Embryonic facial prominence (tissue), 1 donor: Measurements from ENCODE around the gene MRPL47.
"Not testable (repeated sequence)": the region's sequence is repeated elsewhere in the genome, so short reads cannot be mapped to it uniquely, and the experiment has no call there.

Source experiments
- DNase-seq: peaks from one replicate; pipeline ENCODE4 v3.0.0-alpha.2; 2016; ENCODE audit errors: extremely low spot score

MRPL47 gene

DNA sequence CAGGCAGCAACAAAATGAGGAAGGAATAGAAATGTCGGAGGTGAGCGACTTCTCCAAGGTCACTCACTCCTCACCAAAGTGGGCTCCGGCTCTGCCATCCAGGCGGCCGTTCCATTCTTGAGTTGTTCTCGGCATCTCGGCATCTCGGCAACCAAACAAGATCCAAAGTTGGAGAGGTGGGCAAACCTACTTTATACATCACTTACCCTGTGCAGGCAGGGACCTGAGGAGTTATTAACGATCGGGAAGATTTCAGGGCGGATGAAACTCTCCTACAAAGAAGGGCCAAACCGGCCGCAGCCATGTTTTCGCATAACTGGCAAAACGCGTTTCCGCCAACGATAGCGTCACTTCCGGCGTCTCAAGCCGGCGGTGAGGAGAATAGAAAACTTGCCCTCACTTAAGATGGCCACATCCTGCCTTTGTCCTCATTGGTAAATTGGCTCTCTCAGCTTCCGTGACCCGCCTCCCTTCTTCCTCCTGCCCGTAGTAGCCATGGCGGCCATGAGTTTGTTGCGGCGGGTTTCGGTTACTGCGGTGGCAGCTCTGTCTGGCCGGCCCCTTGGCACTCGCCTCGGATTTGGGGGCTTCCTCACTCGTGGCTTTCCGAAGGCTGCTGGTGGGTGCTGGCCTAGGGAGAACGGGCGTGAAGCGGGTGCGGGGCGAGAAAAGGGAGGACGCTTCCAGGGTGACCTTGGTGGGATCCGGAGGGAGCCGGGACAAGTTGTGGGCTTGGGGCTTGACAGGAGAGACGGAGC is at the start of gene MRPL47, which contains the start of gene NDUFB5:
MRPL47 (minus strand) TSS at position 318 of the 758 bp plus-strand sequence; CDS start at position 304, 14 bp downstream.
NDUFB5 (plus strand) TSS at position 474 of the 758 bp plus-strand sequence; CDS start at position 496, 22 bp downstream.
- DNase-seq = peak; percentile 98

DNA sequence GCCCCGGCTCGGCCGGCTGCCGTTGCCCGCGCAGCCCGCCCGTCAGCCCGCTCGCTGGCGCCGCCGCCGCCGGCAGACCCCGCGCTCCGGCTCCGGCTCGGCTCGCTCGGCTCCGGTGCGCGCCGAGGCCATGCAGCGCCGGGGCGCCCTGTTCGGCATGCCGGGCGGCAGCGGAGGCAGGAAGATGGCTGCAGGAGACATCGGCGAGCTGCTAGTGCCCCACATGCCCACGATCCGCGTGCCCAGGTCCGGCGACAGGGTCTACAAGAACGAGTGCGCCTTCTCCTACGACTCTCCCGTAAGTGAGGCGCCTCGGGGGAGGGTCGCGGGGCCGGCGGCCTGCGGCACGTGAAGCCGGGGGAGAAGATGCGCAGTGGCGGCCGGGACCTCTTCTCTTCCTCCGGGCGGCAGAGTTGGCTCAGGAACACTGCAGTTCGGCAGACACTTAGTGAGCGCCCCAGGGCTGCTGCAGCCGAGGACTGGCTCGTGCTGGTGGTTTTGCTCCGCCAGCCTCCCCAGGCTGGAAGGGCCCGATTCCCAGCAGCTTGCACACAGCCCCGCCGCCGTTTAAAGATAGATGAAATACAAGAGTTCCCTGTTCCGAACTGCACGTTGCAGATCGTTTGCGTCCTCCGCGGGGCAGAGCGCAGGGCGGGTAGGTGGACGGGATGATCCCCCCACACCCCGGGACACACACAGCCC is 48.8 kb upstream of the MRPL47 start:
- peak; percentile 50 for DNase-seq

DNA sequence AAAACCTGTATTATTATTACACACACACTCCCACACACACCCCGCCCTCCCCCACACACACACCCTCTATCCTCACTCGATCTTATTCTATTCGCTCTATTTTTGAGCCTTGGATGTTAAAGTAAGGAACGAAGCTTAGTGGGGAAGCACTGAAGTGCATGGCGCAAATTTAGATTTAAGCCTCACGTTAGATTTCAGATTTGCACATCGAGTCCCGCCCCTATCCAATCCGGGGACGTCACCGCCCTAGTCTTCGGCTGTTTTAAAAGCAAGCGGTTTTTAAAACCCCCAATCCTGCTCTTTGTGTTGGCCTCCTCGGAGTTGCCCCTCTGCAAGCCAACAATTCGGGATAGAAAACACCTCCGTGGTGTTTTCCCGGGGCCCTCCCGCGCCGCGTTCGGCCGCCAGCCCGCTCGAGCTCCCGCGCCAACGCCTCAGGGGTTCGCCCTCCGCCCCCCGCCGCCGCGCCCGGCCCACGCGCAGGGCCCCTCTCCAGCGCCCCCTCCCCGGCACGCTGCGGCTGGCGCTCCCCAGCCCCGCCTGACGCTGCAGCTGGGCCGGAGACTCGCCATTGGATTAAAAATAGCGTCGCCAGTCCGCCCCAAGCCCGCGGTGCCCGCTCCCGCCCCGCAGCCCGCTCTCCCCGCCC is 48.1 kb upstream of the MRPL47 start, which contains the start of gene USP13:
USP13 (plus strand) TSS at position 594 of the 649 bp plus-strand sequence. CDS start 186 bp downstream, outside the sequence.
- peak; percentile 63 for DNase-seq

DNA sequence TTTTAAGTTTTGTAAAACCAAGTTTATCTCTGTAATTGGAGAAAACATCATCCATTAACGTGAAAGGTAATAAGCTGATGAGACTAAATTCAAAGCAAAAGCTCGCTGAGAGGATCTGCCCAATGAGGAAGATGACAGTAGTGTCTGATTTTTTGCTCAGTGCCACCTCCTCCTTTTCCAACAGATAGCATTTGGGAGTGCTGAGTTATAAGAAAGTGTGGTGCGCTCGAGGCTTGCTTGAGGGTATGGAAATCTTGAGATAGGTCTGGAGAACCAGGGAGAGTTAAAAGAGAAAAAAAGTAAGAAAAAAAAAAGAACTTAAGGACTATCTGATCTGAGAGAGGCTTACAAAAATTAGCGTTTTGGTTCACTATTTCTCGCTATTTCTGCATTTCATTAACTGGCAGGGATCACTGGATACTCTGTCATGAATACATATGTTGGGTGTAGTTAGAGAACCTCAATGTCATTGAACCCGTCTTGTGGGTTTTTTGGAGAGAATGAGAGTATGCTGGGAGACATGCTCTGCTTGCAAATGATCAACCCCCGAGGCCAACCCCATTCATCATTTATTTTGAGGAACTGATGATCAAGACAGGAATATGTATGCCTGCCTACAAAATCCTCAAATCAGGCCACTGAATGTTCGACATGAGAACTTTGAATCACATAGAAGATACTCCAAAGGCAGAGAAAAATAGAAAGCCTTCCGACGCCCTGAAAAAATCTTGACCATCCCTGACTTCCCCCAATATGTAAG is 47.4 kb upstream of the MRPL47 start:
- DNase-seq = no peak

DNA sequence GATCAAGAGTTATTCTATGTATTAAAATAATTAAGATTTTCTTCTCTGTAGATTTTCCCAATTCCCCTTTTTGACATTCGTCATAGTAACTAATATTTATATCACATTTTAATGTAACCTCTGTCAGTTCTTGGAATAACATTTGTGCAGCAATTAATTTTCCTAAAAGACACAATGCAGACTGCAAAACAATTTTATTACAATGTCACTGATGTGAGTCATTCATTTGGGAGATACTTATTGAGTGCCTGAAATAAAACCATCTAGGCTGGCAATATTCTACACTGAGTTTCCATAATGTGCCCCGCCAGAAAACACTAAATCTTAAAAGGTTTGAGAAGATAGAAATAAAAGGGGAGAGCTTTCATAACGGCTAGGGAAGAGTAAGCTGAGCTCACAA is 41.7 kb upstream of the MRPL47 start:
- no peak for DNase-seq

DNA sequence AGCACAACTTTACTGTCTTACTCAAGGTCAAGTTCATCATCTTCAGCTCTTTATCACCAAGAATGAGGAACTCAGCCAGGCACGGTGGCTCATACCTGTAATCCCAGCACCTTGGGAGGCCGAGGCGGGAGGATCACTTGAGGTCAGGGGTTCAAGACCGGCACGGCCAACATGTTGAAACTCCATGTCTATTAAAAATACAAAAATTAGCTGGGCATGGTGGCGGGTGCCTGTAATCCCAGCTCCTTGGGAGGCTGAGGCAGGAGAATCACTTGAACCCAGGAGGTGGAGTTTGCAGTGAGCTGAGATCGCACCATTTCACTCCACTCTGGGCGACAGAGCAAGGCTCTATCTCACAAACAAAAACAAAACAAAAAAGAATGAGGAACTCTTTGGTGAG is 39.4 kb upstream of the MRPL47 start:
- DNase-seq = not testable (repeated sequence)

DNA sequence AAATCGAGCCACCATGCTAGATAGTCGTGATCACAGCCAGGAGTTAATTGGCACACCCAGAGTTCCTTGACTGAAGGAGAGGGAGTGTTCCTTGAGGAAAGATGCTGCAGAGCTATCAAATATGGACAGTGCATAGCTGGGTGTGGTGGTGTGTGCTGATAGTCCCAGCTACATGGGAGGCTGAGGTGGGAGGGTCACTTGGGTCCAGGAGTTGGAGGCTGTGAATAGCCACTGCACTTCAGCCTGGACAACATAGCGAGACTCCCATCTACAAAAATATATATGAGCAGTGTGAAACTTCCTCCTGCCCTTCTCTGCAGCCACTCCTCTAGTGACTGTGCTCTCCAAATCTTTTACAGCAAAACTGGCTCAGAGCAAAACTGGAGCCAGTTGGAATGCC is 38.4 kb upstream of the MRPL47 start:
- no peak for DNase-seq

DNA sequence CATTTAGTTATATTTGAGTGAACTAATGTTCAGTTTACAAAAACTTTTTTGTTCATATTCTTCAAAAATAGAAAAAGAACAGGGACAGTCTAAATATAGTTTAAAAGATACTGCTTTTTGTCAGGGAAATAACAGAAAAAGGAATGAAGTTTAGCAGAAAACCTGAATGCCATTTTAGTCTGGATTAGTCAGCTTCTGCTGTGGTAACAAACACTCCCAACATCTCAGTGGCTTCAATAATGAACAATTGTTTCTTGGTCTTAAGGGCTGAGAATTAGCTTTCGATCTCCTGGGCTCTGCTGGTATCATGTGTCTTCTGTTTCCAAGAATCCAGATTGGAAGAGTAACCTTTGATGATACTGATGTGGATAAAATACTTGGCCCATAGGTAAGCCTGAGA is 36.0 kb upstream of the MRPL47 start:
- DNase-seq = no peak

DNA sequence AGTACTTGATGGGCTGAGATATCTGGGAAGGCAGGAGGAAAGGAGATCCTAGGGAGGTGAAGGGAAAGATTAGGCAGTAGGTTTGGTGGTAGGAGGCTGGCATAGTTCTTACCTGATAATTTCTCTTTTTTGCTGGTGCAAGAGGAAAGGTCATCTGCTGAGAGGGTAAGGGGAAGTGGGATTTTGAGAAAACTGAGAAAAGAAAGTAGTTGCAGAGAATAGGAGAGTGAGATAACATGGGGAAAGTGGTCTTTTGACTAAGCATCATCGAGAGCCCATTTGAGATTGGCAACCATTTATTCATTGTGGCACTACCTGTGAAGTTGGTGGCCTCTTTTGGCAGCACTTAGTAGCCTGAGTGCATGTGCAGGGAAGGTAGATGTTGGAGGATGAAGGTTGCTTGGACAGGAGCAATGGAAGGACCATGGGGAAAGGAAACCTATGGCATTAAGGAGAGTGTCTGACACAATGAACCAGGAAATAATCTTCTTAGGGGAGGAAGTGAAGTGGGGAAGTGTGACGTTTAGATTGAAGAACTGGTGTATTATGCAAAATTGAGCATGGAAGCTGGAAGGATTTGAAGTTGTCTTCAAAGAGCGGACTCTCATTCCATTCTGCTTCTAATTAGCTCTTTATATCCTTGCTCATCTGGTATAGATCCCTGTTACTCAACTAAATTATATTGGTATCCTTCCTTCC is 26.5 kb upstream of the MRPL47 start:
- DNase-seq = no peak

DNA sequence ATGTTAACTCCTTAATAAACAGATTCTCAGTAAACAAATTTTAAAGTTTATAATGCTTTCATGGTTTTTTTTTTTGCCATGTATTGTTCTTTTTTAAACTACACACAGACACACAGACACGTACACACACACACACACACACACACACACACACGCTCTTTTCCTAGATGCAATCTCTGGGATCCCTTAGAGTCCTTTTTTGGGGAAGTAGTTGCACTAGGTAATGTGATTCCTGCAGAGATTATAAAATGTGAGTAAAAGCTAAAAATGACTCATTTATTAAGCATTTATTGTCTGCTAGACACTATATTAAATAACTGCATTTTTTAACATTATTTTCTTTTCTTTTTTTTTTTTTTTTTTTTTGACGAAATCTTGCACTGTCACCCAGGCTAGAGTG is 20.0 kb upstream of the MRPL47 start:
- no peak for DNase-seq

DNA sequence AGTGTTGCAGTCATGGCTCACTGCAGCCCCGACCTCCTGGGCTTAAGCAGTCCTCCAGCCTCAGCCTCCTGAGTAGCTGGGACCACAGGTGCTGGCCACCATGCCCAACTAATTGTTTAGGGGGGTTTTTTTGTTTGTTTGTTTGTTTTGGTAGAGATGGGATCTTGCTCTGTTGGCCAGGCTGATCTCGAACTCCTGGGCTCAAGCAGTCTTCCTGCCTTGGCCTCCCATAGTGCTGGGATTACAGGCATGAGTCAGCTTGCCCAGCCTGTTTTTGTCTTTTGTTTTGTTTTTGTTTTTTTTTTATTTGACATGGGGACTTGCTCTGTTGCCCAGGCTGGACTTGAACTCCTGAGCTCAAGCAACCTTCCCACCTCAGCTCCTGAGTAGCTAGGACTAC is 17.6 kb upstream of the MRPL47 start:
- no peak for DNase-seq

DNA sequence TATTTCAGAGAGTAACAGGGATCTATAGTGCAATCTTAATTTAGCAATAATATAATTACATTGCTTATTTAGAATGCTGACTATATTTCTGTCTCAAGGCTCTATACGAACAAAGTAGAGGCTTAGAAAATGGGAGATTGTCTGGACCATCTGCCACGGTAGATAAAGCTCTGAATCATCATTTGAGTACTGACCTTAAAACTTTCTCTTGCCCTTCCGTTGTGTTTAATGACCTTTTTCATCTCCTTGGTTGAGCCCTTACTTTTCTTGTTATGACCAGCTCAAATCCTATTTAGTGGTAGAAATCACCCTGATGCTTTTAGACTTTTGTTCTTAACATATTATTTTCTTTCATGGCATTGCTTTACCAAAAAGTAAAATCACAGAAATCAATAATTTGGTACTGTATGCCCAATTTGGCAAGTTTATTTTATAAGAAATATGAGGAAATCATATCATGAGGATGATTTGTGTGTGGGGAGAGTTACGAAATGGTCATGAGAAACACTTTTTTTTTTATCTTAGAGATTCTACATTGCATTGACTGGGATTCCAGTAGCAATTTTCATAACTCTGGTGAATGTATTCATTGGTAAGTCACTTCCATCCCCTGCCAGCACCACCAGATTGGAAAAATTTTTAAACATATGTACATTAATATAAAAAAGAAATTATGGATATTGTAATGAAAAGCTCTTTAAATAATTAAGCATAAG is 11.2 kb upstream of the MRPL47 start:
- no peak for DNase-seq

DNA sequence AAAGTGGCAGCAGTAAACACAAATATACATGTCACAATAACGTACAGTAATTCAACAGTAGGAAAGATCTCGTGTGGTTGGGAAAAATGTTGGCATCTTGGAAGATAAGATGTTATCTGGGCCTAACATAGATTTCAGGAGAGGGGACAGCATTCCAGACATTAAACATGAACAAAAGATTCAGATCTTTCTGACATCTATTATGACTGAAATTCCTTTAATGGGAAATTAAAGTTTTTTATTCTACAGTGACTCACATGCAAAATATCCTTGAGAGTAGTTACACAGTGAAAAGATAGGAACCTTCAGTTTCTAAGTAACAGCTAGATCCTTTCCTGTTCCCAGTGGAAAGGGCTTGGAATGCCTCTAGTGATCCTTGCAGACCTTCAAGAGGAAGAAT is 9.4 kb upstream of the MRPL47 start:
- no peak for DNase-seq

DNA sequence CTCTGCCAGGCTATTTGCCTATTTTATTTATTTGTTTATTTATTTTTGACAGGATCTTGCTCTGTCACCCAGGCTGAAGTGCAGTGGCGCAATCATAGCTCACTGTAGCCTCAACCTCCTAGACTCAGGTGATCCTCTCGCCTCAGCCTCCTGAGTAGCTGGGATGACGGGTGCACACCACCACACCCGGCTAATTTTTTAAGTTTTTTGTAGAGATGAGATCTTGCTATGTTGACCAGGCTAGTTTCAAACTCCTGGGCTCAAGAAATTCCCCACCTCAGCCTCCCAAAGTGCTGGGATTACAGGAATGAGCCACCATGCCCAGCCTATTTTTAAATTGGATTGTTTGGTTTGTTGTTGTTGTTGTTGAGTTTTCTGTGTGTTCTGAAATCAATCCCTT is 5.6 kb upstream of the MRPL47 start:
- no peak for DNase-seq

DNA sequence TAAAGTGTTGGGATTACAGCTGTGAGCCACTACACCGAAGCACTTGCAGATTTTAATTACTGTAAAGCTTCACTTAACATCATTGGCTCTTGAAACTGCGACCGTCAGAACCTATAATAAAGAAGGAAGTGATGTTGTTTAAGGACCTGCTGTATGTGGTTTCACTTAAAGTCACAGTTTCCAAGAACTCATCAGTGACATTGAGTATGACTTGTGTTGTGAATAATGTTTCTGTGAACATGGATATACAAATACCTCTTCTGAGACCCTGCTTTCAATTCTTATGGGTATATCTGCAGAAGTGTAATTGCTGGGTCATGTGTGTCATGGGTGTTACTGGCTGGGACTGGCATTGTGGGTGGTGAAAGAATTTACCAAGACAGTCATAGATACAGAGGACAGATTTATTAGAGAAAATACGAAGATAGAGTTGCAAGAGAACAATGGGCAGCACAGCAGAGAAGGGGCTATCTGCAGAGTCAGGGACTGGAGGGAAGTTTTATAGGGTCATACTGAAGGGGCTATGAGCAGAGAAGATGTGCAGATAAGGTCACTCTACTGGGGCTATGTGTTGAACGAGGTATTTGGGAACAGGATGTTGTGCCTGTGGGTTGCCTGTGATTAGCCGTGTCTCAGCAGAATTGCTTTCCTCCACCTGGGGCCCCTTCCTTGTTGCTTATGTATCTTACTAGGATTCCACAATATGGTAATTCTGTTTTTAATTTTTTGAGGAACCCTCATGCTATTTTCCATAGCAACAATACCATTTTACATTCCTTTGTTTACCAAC is 4.7 kb upstream of the MRPL47 start:
- no peak for DNase-seq

DNA sequence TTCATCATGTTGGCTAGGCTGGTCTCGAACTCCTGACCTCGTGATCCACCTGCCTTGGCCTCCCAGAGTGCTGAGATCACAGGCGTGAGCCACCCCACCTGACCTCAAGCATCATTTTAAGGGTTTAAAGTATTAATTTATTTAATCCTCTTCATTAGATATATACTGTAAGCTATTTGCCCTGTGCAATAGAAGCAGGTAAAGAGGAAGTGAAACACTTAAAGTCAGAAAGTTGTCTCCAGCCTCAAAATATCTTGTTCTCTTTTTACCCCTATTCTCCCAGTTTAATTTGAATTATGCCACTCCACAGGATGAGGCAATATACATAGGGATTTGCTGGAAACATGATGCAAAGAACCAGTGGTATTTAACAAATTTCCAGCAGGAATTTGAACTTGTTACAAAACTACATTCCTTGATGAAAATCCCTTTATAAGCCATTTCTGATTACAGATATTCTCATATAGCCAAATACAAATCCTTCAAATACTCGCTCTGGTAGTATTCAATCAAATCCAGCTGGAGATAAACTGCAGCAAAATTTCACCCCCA is 2.2 kb upstream of the MRPL47 start:
- no peak for DNase-seq

DNA sequence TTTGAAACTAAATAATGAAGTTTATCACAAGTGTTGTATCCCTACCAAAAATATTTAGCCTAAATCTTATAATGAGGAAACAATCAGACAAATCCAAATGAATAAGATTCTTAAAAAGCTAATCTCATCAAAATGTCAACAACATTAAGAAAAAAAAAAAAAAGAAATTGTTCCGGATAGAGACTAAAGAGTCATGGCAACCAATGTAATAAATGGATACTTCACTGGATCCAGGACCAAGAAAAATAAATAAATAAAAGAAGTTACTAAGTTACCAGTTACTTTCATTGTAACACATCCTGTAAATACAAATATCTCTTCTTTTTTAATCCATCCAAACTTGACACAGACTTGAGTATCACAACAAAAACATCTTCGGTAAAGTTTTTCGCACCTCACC is 607 bp downstream of the MRPL47 start:
- no peak for DNase-seq

DNA sequence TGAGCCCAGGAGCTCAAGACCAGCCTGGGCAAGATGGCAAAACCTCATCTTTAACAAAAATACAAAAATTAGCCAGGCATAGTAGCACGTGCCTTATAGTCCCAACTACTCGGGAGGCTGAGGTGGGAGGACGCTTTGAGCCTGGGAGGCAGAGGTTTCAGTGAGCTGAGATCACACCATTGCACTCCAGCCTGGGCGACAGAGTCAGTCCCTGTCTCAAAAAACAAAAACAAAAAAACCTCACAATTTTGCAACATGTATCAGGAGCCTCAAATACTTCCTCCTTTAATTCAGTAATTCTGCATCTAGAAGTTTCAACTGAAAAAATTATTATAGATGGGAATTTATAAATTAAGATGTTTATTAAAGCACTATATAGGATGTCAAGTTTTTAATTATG is 1.1 kb downstream of the MRPL47 start:
- DNase-seq = no peak

DNA sequence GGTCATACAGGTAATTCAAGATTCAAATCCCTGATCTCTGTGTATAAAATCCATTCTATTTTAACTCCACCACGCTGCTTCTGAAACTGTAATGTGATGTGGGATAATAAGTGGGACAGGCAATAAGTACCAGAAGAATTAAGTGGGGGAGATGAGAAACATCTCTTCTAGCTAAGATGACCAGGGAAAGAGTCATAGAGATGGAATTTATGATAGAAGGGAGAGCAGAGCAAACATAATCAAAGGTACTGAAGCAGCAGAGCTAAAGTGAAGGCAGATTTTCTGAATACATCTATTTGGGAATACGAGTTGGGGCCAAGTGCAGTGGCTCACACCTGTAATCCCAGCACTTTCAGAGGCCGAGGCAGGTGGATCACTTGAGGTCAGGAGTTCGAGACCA is 4.9 kb downstream of the MRPL47 start:
- DNase-seq = no peak
